ENCODE data around the gene SLIT3.

DNA sequence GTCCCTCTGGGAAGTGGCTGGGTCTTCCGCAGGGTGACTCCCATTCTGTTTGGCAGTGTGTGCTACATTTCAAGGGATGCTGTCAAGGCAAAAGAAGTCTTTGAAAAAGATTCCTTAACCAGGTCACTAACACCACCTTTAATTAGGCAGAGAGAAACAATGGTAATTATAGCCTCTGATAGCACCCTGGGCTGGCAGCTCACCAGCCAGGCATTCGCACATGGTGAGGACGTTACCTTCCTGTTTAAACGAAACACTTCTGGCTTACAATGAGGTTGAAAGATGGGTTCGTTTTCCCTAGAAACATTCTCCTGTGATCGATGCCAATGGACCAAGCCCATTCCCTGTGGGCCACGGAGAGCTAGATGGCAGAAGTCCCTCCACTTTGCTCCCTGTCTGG lies 491.7 kb downstream of the SLIT3 start:
- TF ChIP-seq, protein P1, sequence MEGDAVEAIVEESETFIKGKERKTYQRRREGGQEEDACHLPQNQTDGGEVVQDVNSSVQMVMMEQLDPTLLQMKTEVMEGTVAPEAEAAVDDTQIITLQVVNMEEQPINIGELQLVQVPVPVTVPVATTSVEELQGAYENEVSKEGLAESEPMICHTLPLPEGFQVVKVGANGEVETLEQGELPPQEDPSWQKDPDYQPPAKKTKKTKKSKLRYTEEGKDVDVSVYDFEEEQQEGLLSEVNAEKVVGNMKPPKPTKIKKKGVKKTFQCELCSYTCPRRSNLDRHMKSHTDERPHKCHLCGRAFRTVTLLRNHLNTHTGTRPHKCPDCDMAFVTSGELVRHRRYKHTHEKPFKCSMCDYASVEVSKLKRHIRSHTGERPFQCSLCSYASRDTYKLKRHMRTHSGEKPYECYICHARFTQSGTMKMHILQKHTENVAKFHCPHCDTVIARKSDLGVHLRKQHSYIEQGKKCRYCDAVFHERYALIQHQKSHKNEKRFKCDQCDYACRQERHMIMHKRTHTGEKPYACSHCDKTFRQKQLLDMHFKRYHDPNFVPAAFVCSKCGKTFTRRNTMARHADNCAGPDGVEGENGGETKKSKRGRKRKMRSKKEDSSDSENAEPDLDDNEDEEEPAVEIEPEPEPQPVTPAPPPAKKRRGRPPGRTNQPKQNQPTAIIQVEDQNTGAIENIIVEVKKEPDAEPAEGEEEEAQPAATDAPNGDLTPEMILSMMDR (IDR thresholded peaks at IDR 0.05; ENCODE audit: poor library complexity) = no peak
- TF ChIP-seq EZH2phosphoT487 (IDR thresholded peaks at IDR 0.05; ENCODE audit: low read depth, severe bottlenecking, unreplicated experiment) = no peak
